ENCODE data around the gene DIP2B. TPM values are rescaled to one million over a fixed set of nuclear protein-coding genes. Genes with fewer than 3 reads are reported as not detected.

Gene DIP2B
- total and polyA plus RNA-seq, 2 of the 13 experiments (the other 11 are each of a cell fraction or from before 2014, with no cell fraction given) = 32.1 to 35.8 TPM

- TF ChIP-seq ZFP62 (CRISPR knock-in tag; IDR thresholded peaks at IDR 0.05) = no peak
- TF ChIP-seq SNAPC2 (CRISPR knock-in tag; IDR thresholded peaks at IDR 0.05) = no peak
- no peak for TF ChIP-seq NBN (conservative IDR thresholded peaks at IDR 0.05)
- TF ChIP-seq, protein P1, sequence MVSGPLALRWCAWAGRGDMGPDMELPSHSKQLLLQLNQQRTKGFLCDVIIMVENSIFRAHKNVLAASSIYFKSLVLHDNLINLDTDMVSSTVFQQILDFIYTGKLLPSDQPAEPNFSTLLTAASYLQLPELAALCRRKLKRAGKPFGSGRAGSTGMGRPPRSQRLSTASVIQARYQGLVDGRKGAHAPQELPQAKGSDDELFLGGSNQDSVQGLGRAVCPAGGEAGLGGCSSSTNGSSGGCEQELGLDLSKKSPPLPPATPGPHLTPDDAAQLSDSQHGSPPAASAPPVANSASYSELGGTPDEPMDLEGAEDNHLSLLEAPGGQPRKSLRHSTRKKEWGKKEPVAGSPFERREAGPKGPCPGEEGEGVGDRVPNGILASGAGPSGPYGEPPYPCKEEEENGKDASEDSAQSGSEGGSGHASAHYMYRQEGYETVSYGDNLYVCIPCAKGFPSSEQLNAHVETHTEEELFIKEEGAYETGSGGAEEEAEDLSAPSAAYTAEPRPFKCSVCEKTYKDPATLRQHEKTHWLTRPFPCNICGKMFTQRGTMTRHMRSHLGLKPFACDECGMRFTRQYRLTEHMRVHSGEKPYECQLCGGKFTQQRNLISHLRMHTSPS (CRISPR knock-in tag; IDR thresholded peaks at IDR 0.05; ENCODE audit: low read depth) = no peak
Measured at GRCh38 chr12:50786498-50787231, 281.9 kb downstream of the DIP2B start (continued).

- H3K27ac ChIP-seq (ENCODE audit: extremely low read length, insufficient read depth, low read length) = peak overlapping the region; percentile 62
- no peak overlapping the region for H3K4me3 ChIP-seq (replicated peaks in 1 of 3; ENCODE audit: insufficient read depth in 1 of 3, low read depth in 2 of 3, low read length in 3 of 3)
- no peak overlapping the region for H3K9ac ChIP-seq (ENCODE audit: insufficient read depth, low read depth, low read length)
- H3K9me3 ChIP-seq (ENCODE audit: low read length) = no peaks in the 10 kb centered on the region
- TF ChIP-seq DNMT3B (CRISPR knock-in tag; conservative IDR thresholded peaks at IDR 0.05) = no peak
- no peak for TF ChIP-seq FOSL2 (CRISPR knock-in tag; IDR thresholded peaks at IDR 0.05)
- TF ChIP-seq ZFP82 (CRISPR knock-in tag; IDR thresholded peaks at IDR 0.05; ENCODE audit: borderline replicate concordance) = peak; percentile 63; the same call in 1 of the 2 replicates
- WGBS (ENCODE audit: low lambda C conversion rate) = 94% methylated on average over 2 of the region's 2 CpGs
- in situ Hi-C loops (cut with HindIII; ENCODE audit: extremely low pct_ligation_motif_present, low pct_unique_long_range_greater_than_20kb) = no loop called here
- ChIA-PET CTCF (ENCODE audit: low intra/inter-chr PET ratio, low total read pairs) (no interaction called here), POLR2A (interaction anchor here (1.2 to 2.6 kb wide), 6 partner anchors 19 to 239 kb away, joined by 3 to 28 read pairs (median 5); partner anchors contain the start of genes ATF1 and SLC11A2)
- H3K79me2 ChIP-seq (ENCODE audit: insufficient read depth, low read length) = peaks cover 12% of the 10 kb centered on the region
- H2AFZ ChIP-seq (ENCODE audit: low read length) = no peak overlapping the region
- ATAC-seq = no peak
- H4K20me1 ChIP-seq (ENCODE audit: insufficient read depth, low read length) = no peaks in the 10 kb centered on the region
- no TSS peak for BruUV-seq (replicated peaks)
- no peak for FAIRE-seq
- no peak for DNase-seq (ENCODE audit: low spot score)
- no peak overlapping the region for H3K4me2 ChIP-seq (ENCODE audit: low read depth, low read length)
- no peaks in the 10 kb centered on the region for H3K27me3 ChIP-seq (ENCODE audit: control insufficient read depth in 1 of 2, insufficient read depth in 2 of 2, low read length in 2 of 2)
- intact Hi-C loops (cut with micrococcal nuclease; ENCODE audit: unreplicated experiment) = no loop called here
- peaks cover 0 to 1% of the 10 kb centered on the region in 2 experiments; a peak in 2 of 5 replicates for H3K36me3 ChIP-seq (replicated peaks in 1 of 2; ENCODE audit: control insufficient read depth in 1 of 2, insufficient read depth in 2 of 2, low read length in 2 of 2)
- H3K4me1 ChIP-seq (ENCODE audit: insufficient read depth, low read length) = peaks cover 42% of the 10 kb centered on the region
Measured at GRCh38 chr12:50787618-50788017, 282.8 kb downstream of the DIP2B start.
